ENCODE measurements around the gene PRPS2.

The PRPS2 gene

GRCh38 chrX:12791257-12792228 lies at the start of gene PRPS2:
Gene PRPS2 (plus strand): TSS chrX:12791412. CDS start chrX:12791498, 86 bp downstream.
- Mint-ChIP-seq H3K27ac (peak within 1 kb of the TSS; percentile 87), H3K4me3 (peak within 1 kb of the TSS; percentile 88 to 89), H3K4me1 (peaks cover 12 to 15% of the 10 kb centered on the region in 2 donors), H3K36me3 (peaks cover 0 to 13% of the 10 kb centered on the region in 2 donors), H3K27me3 (peaks cover 0 to 21% of the 10 kb centered on the region in 2 donors), H3K9me3 (no peaks in the 10 kb centered on the region)
- ATAC-seq (replicated peaks): peak; percentile 80 to 86
- peak; percentile 37 for DNase-seq

DNA sequence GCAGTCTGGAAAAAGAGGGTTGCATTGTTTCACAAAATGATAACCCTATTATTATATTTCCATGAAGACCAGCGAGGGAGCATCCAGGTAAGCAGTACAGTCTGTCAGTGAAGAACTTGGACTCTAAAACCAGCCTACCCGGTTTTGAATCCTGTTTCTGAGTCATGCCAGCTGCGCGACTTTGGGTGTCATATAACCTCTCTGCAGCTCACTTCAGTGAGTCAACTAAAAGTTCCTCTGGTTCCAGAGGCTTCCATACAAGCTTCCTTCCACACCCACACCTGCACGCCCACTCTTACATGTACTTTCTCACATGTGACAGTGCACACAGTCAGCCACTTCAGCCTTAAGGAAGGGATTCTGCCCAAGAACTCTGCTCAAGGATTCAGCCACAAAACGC lies 49.8 kb upstream of the PRPS2 start:
- ATAC-seq (replicated peaks): no peak
- Mint-ChIP-seq H3K4me3 (no peak overlapping the region), H3K9me3 (no peaks in the 10 kb centered on the region), H3K27ac (no peak overlapping the region), H3K36me3 (no peaks in the 10 kb centered on the region), H3K4me1 (no peaks in the 10 kb centered on the region), H3K27me3 (peaks cover 0 to 8% of the 10 kb centered on the region in 2 donors)
- no peak for DNase-seq

DNA sequence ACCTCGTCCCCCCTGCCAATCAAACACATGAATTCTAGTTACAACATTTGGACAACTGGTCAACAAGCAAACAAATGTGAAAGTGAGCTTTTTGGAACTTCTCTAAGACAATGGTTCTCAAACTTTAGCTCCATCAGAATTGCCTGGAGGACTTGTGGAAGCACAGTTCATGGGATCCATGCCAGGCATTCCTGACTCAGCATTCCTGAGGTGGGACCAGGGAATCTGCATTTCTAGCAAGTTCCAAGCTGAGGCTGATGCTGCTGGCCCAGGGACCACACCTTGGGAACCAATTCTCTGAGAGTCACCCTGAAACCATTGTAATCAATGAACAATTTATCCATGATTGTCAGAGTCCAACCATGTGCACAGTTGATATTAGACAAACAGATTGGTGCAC lies 43.8 kb upstream of the PRPS2 start:
- H3K27me3 Mint-ChIP-seq: no peaks in the 10 kb centered on the region
- no peaks in the 10 kb centered on the region for H3K9me3 Mint-ChIP-seq
- H3K27ac Mint-ChIP-seq: no peak overlapping the region
- no peak for DNase-seq
- no peak overlapping the region for H3K4me3 Mint-ChIP-seq
- ATAC-seq (replicated peaks): no peak
- H3K4me1 Mint-ChIP-seq: no peaks in the 10 kb centered on the region
- H3K36me3 Mint-ChIP-seq: peaks cover 0 to 2% of the 10 kb centered on the region in 2 donors

- Mint-ChIP-seq H3K4me1 (no peaks in the 10 kb centered on the region), H3K27me3 (no peaks in the 10 kb centered on the region), H3K4me3 (no peak overlapping the region), H3K9me3 (no peaks in the 10 kb centered on the region), H3K36me3 (peaks cover 0 to 2% of the 10 kb centered on the region in 2 donors), H3K27ac (no peak overlapping the region)
- DNase-seq (no peak), ATAC-seq (replicated peaks) (no peak)
Measured at GRCh38 chrX:12751887-12752286, 39.3 kb upstream of the PRPS2 start.

GRCh38 chrX:12753366-12753765 lies 37.8 kb upstream of the PRPS2 start:
- Mint-ChIP-seq H3K27ac (no peak overlapping the region), H3K27me3 (no peaks in the 10 kb centered on the region), H3K36me3 (peaks cover 0 to 2% of the 10 kb centered on the region in 2 donors), H3K9me3 (no peaks in the 10 kb centered on the region), H3K4me1 (peaks cover 2 to 3% of the 10 kb centered on the region in 2 donors), H3K4me3 (no peak overlapping the region)
- DNase-seq (no peak), ATAC-seq (replicated peaks) (no peak)

- Mint-ChIP-seq H3K9me3 (no peaks in the 10 kb centered on the region), H3K27me3 (peaks cover 0 to 16% of the 10 kb centered on the region in 2 donors), H3K27ac (no peak overlapping the region), H3K4me1 (peaks cover 3 to 10% of the 10 kb centered on the region in 2 donors), H3K4me3 (no peak overlapping the region), H3K36me3 (no peaks in the 10 kb centered on the region)
- DNase-seq (no peak), ATAC-seq (replicated peaks) (peak; percentile 45 to 53)
Measured at GRCh38 chrX:12758291-12758690, 32.9 kb upstream of the PRPS2 start.

GRCh38 chrX:12767856-12768255 lies 23.4 kb upstream of the PRPS2 start:
- no peak overlapping the region for H3K4me3 Mint-ChIP-seq
- no peak overlapping the region for H3K27ac Mint-ChIP-seq
- no peak for ATAC-seq (replicated peaks)
- peaks cover 0 to 4% of the 10 kb centered on the region in 2 donors for H3K9me3 Mint-ChIP-seq
- H3K4me1 Mint-ChIP-seq: peaks cover 5 to 7% of the 10 kb centered on the region in 2 donors
- no peaks in the 10 kb centered on the region for H3K36me3 Mint-ChIP-seq
- peaks cover 0 to 8% of the 10 kb centered on the region in 2 donors for H3K27me3 Mint-ChIP-seq
- no peak for DNase-seq

GRCh38 chrX:12768491-12768890 lies 22.7 kb upstream of the PRPS2 start:
- H3K36me3 Mint-ChIP-seq: no peaks in the 10 kb centered on the region
- ATAC-seq (replicated peaks) (no peak), DNase-seq (no peak)
- no peak overlapping the region for H3K27ac Mint-ChIP-seq
- peaks cover 5 to 12% of the 10 kb centered on the region in 2 donors for H3K27me3 Mint-ChIP-seq
- peaks cover 0 to 4% of the 10 kb centered on the region in 2 donors for H3K9me3 Mint-ChIP-seq
- H3K4me3 Mint-ChIP-seq: no peak overlapping the region
- H3K4me1 Mint-ChIP-seq: peaks cover 5 to 7% of the 10 kb centered on the region in 2 donors

- no peaks in the 10 kb centered on the region for H3K9me3 Mint-ChIP-seq
- H3K36me3 Mint-ChIP-seq: no peaks in the 10 kb centered on the region
- ATAC-seq (replicated peaks) (peak in 1 of 2 donors; percentile 45), DNase-seq (no peak)
- H3K27me3 Mint-ChIP-seq: peaks cover 7 to 17% of the 10 kb centered on the region in 2 donors
- H3K27ac Mint-ChIP-seq: no peak overlapping the region
- H3K4me3 Mint-ChIP-seq: no peak overlapping the region
- peaks cover 5 to 7% of the 10 kb centered on the region in 2 donors for H3K4me1 Mint-ChIP-seq
Measured at GRCh38 chrX:12770440-12770839, 20.8 kb upstream of the PRPS2 start.

DNA sequence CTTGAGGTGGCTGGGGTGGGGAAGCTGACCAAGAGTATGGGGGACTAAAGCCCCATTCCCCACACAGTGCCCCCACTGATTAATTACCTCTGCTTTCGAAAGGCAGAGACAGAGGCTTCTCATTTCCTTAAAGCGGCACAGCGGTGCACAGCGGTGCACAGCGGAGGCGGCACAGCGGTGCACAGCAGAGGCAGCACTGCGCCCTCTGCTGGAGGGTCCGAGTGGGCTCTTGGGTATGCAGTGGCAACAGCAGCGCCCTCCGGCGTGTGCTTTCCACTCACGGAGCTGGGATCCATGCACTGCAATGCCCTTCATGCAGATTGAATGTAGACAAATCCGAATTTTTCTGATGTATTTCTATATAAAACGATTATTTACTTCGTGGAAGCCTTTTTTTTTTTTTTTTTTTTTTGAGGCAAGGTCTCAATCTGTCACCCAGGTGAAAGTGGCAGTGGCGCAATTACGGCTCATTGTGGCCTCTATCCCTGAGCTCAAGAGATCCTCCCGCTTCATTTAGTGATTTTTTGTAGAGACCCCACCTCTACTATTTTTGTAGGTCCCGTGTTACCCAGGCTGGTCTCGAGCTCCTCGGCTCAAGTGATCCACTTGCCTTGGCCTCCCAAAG lies 19.7 kb upstream of the PRPS2 start:
- no peak overlapping the region for H3K27ac Mint-ChIP-seq
- H3K9me3 Mint-ChIP-seq: no peaks in the 10 kb centered on the region
- H3K36me3 Mint-ChIP-seq: no peaks in the 10 kb centered on the region
- H3K4me3 Mint-ChIP-seq: peak overlapping the region in 1 of 2 donors; percentile 74
- ATAC-seq (replicated peaks) (peak; percentile 100), DNase-seq (peak; percentile 66)
- peaks cover 7 to 22% of the 10 kb centered on the region in 2 donors for H3K27me3 Mint-ChIP-seq
- peaks cover 5 to 7% of the 10 kb centered on the region in 2 donors for H3K4me1 Mint-ChIP-seq

DNA sequence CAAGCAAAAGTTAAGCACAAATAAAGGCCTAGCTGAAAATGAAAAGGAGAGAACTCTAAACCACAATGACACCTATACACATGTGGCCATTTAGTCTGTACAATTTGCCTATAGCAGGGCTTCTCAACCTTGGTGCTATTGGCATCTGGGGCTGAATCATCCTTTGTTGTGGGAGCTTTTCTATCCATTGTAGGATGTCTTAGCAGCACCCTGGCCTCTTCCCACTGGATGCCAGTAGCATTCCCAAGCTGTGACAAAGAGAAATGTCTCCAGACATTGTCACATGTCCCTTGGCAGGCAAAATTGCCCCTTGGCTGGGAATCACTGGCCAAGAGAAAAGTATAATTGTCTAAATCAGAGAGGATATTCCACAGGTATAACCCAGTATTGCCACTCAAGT lies 13.5 kb upstream of the PRPS2 start:
- no peak overlapping the region for H3K27ac Mint-ChIP-seq
- ATAC-seq (replicated peaks): no peak
- H3K4me1 Mint-ChIP-seq: no peaks in the 10 kb centered on the region
- H3K4me3 Mint-ChIP-seq: no peak overlapping the region
- H3K27me3 Mint-ChIP-seq: peaks cover 7 to 16% of the 10 kb centered on the region in 2 donors
- no peaks in the 10 kb centered on the region for H3K36me3 Mint-ChIP-seq
- no peaks in the 10 kb centered on the region for H3K9me3 Mint-ChIP-seq
- DNase-seq: no peak

DNA sequence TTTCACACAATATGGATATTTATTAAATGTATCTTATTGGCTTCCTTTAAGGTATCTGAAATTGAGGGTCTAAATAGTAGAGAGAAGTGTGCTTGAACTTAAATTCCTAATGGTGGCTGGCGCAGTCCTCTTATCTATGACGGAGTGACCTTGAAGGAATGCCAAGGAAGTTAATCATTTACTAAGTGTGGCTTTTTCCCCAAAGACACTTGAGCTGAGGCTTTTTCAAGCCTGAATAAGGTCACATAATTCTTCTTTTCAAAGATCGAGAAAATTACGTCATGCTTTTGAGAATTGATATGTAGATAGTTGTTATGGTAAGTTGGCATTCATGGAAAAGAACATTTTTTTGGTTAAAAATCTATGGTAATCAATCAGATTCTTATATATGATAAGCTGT lies 11.7 kb upstream of the PRPS2 start:
- Mint-ChIP-seq H3K9me3 (no peaks in the 10 kb centered on the region), H3K4me3 (no peak overlapping the region), H3K4me1 (no peaks in the 10 kb centered on the region), H3K36me3 (no peaks in the 10 kb centered on the region), H3K27ac (no peak overlapping the region), H3K27me3 (peaks cover 0 to 4% of the 10 kb centered on the region in 2 donors)
- DNase-seq (no peak), ATAC-seq (replicated peaks) (no peak)

- Mint-ChIP-seq H3K27ac (no peak overlapping the region), H3K9me3 (no peaks in the 10 kb centered on the region), H3K36me3 (peaks cover 0 to 6% of the 10 kb centered on the region in 2 donors), H3K4me3 (no peak overlapping the region), H3K27me3 (peaks cover 0 to 21% of the 10 kb centered on the region in 2 donors), H3K4me1 (peaks cover 6 to 11% of the 10 kb centered on the region in 2 donors)
- DNase-seq: no peak
- no peak for ATAC-seq (replicated peaks)
Measured at GRCh38 chrX:12788645-12789044, 2.6 kb upstream of the PRPS2 start.

DNA sequence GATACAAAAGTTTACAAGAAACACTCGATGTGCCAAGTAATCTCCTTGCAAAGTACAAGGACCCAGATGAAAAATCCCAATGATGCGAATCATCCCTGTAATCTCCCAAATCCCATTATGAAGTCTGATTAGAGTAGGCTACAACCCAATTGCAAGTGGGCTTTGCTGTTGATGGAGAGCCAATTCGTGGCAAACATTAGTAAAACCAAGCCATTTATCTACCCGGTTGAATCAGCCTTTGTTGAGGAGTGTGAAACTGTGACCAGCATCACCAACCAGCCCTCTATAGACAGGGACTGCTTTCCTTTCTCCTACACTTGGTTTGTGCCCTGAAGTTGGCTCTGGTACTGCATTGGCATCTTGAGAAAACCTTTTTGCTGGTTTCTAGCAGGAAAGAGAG lies 1.2 kb upstream of the PRPS2 start:
- H3K4me3 Mint-ChIP-seq: peak overlapping the region; percentile 88 to 89
- H3K9me3 Mint-ChIP-seq: no peaks in the 10 kb centered on the region
- peaks cover 0 to 21% of the 10 kb centered on the region in 2 donors for H3K27me3 Mint-ChIP-seq
- peak overlapping the region; percentile 38 for H3K27ac Mint-ChIP-seq
- DNase-seq: no peak
- H3K4me1 Mint-ChIP-seq: peaks cover 8 to 12% of the 10 kb centered on the region in 2 donors
- ATAC-seq (replicated peaks): no peak
- H3K36me3 Mint-ChIP-seq: peaks cover 0 to 8% of the 10 kb centered on the region in 2 donors
